CD4-positive, alpha-beta T cell treated with Interleukin-4 for 1 hour (primary cell): ENCODE data around the gene NXF1.
A peak's percentile ranks its signal among the peaks of the same experiment; 100 is the strongest.
"Not testable (repeated sequence)": the region's sequence is repeated elsewhere in the genome, so short reads cannot be mapped to it uniquely, and the experiment has no call there.

Experiments used
- DNase-seq, 2 donors: peaks; one replicate each; pipeline ENCODE4 v3.0.0-alpha.2; 2020 to 2022

The NXF1 gene

GRCh38 chr11:62805076-62805892 lies at the start of gene NXF1:
Gene NXF1, minus strand, starts transcription at chr11:62805440. Its CDS starts 84 bp downstream, at chr11:62805356.
- peak; percentile 95 to 96 for DNase-seq

GRCh38 chr11:62854013-62854824 lies 49.0 kb upstream of the NXF1 start:
- DNase-seq = no peak

GRCh38 chr11:62853279-62853965 lies 48.2 kb upstream of the NXF1 start:
- peak in 1 of 2 donors; percentile 69 for DNase-seq

GRCh38 chr11:62852523-62853188 lies 47.4 kb upstream of the NXF1 start:
- DNase-seq = no peak

- DNase-seq = peak in 1 of 2 donors; percentile 24
Observed at GRCh38 chr11:62851807-62852522, 46.7 kb upstream of the NXF1 start.

GRCh38 chr11:62850911-62851806 lies 45.9 kb upstream of the NXF1 start:
- peak in 1 of 2 donors; percentile 26 for DNase-seq

- DNase-seq = no peak
Observed at GRCh38 chr11:62847767-62848314, 42.6 kb upstream of the NXF1 start.

- DNase-seq = no peak
Observed at GRCh38 chr11:62846177-62846576, 40.9 kb upstream of the NXF1 start.

- no peak for DNase-seq
Observed at GRCh38 chr11:62844154-62844553, 38.9 kb upstream of the NXF1 start.

GRCh38 chr11:62843466-62843865 lies 38.2 kb upstream of the NXF1 start:
- no peak for DNase-seq

- DNase-seq = not testable (repeated sequence)
Observed at GRCh38 chr11:62842891-62843290, 37.7 kb upstream of the NXF1 start.

- DNase-seq = peak; percentile 38 to 44
Observed at GRCh38 chr11:62842171-62842741, 37.0 kb upstream of the NXF1 start.

- peak; percentile 94 to 95 for DNase-seq
Observed at GRCh38 chr11:62841361-62842170, 36.3 kb upstream of the NXF1 start.

GRCh38 chr11:62840721-62841360 lies 35.6 kb upstream of the NXF1 start:
- peak; percentile 88 for DNase-seq

- peak; percentile 95 for DNase-seq
Observed at GRCh38 chr11:62839050-62839945, 34.1 kb upstream of the NXF1 start, which contains the start of gene WDR74. Gene WDR74, minus strand, starts transcription at chr11:62839590. Its CDS starts 20 bp downstream, at chr11:62839570.

GRCh38 chr11:62835336-62835735 lies 30.1 kb upstream of the NXF1 start:
- no peak for DNase-seq
